WTC11 (cell line): ENCODE measurements around the gene SLC38A10. TPM values are rescaled to one million over a fixed set of nuclear protein-coding genes. Genes with fewer than 3 reads are reported as not detected.

Source experiments
- ATAC-seq: fragments of 200-7000 bp; cut with Tn5 transposase; 2 replicates; pipeline ENCODE4 v1.10.0; 2021; ENCODE audit warnings: mild to moderate bottlenecking, moderate library complexity
- CTCF ChIA-PET: fragments of 300-600 bp; sonication (Branson Sonifier 250); formaldehyde crosslinking; loops from one replicate; lab custom pipeline; 2021; ENCODE audit warnings: antibody characterized with exemption; lab: Charles Lee
- POLR2A ChIA-PET: fragments of 350-600 bp; sonication (Branson Sonifier 250); formaldehyde crosslinking; loops from one replicate; lab custom pipeline; 2021; ENCODE audit warnings: antibody characterized with exemption; lab: Charles Lee
- DNase-seq: peaks from one replicate; pipeline ENCODE4 v3.0.0; 2021; ENCODE audit warnings: low spot score
- H3K27ac Mint-ChIP-seq: 2 replicates; pipeline ENCODE4 v1.8.0; 2021; ENCODE audit warnings: mixed read lengths
- H3K27me3 Mint-ChIP-seq: 2 replicates; pipeline ENCODE4 v1.8.0; 2021; ENCODE audit warnings: low read depth, mild to moderate bottlenecking, moderate library complexity, mixed read lengths
- H3K36me3 Mint-ChIP-seq: 2 replicates; pipeline ENCODE4 v1.8.0; 2021; ENCODE audit warnings: mixed read lengths
- H3K4me1 Mint-ChIP-seq: 2 replicates; pipeline ENCODE4 v1.8.0; 2022; ENCODE audit warnings: mixed read lengths
- H3K4me3 Mint-ChIP-seq: 2 replicates; pipeline ENCODE4 v1.8.0; 2021; ENCODE audit warnings: mild to moderate bottlenecking, moderate library complexity, mixed read lengths
- H3K9me3 Mint-ChIP-seq: 2 replicates; pipeline ENCODE4 v1.8.0; 2021; ENCODE audit warnings: mixed read lengths
- ATF1 ChIP-seq: sonication (generic); formaldehyde crosslinking; IDR thresholded peaks from 2 replicates; pipeline ENCODE4 v1.8.1; 2023; ENCODE audit warnings: mild to moderate bottlenecking, moderate library complexity, missing genetic modification reagents
- CBFB ChIP-seq: sonication (generic); formaldehyde crosslinking; IDR thresholded peaks from 2 replicates; pipeline ENCODE4 v1.8.1; 2022; ENCODE audit warnings: mild to moderate bottlenecking, low read depth, missing genetic modification reagents
- E2F5 ChIP-seq: sonication (generic); formaldehyde crosslinking; IDR thresholded peaks from 2 replicates; pipeline ENCODE4 v1.8.1; 2022; ENCODE audit warnings: mild to moderate bottlenecking, moderate library complexity, missing genetic modification reagents
- ERG ChIP-seq: fragments of 250-450 bp; sonication (Bioruptor Pico); IDR thresholded peaks from 2 replicates; pipeline ENCODE4 v1.8.0; 2021; ENCODE audit warnings: mild to moderate bottlenecking
- ESRRA ChIP-seq: sonication (generic); formaldehyde crosslinking; IDR thresholded peaks from 2 replicates; pipeline ENCODE4 v1.8.1; 2022; ENCODE audit warnings: mild to moderate bottlenecking, missing genetic modification reagents, borderline replicate concordance
- GABPB1 ChIP-seq: sonication (generic); formaldehyde crosslinking; IDR thresholded peaks from 2 replicates; pipeline ENCODE4 v1.8.1; 2023; ENCODE audit warnings: mild to moderate bottlenecking, missing genetic modification reagents
- GTF2I ChIP-seq: fragments of 250-450 bp; sonication (Bioruptor Pico); conservative IDR thresholded peaks from 2 replicates; pipeline ENCODE4 v1.4.0; 2021; ENCODE audit warnings: mild to moderate bottlenecking
- HMGA2 ChIP-seq: fragments of 250-450 bp; sonication (Bioruptor Pico); IDR thresholded peaks from 2 replicates; pipeline ENCODE4 v1.4.0; 2021; ENCODE audit warnings: mild to moderate bottlenecking, moderate library complexity
- IRF1 ChIP-seq: sonication (generic); formaldehyde crosslinking; IDR thresholded peaks from 2 replicates; pipeline ENCODE4 v1.8.0; 2023; ENCODE audit warnings: missing genetic modification reagents
- NR1H2 ChIP-seq: sonication (generic); formaldehyde crosslinking; IDR thresholded peaks from 2 replicates; pipeline ENCODE4 v1.9.0; 2021; ENCODE audit warnings: mild to moderate bottlenecking, moderate library complexity, missing genetic modification reagents
- PRDM15 ChIP-seq: sonication (generic); formaldehyde crosslinking; IDR thresholded peaks from 2 replicates; pipeline ENCODE4 v1.8.0; 2022; ENCODE audit warnings: missing genetic modification reagents
- RELA ChIP-seq: sonication (generic); formaldehyde crosslinking; IDR thresholded peaks from 2 replicates; pipeline ENCODE4 v1.8.1; 2022; ENCODE audit warnings: missing genetic modification reagents, mild to moderate bottlenecking, borderline replicate concordance
- STAT6 ChIP-seq: sonication (generic); formaldehyde crosslinking; conservative IDR thresholded peaks from 2 replicates; pipeline ENCODE4 v1.8.1; 2023; ENCODE audit warnings: mild to moderate bottlenecking, low read depth, missing genetic modification reagents, moderate library complexity
- USF1 ChIP-seq: sonication (generic); formaldehyde crosslinking; IDR thresholded peaks from 2 replicates; pipeline ENCODE4 v1.8.0; 2022; ENCODE audit warnings: mild to moderate bottlenecking, missing genetic modification reagents
- ZNF138 ChIP-seq: sonication (generic); formaldehyde crosslinking; conservative IDR thresholded peaks from 2 replicates; pipeline ENCODE4 v1.8.1; 2022; ENCODE audit warnings: mild to moderate bottlenecking, moderate library complexity, missing genetic modification reagents
- ZNF232 ChIP-seq: sonication (generic); formaldehyde crosslinking; IDR thresholded peaks from 2 replicates; pipeline ENCODE4 v1.8.0; 2022; ENCODE audit warnings: mild to moderate bottlenecking, missing genetic modification reagents
- ZNF263 ChIP-seq: sonication (generic); formaldehyde crosslinking; IDR thresholded peaks from 2 replicates; pipeline ENCODE4 v1.8.1; 2022; ENCODE audit warnings: low read depth, mild to moderate bottlenecking, moderate library complexity, missing genetic modification reagents
- ZNF396 ChIP-seq: fragments of 250-450 bp; sonication (Bioruptor Pico); IDR thresholded peaks from 2 replicates; pipeline ENCODE4 v1.8.0; 2021; ENCODE audit warnings: mild to moderate bottlenecking, moderate library complexity, borderline replicate concordance
- ZNF416 ChIP-seq: fragments of 250-450 bp; sonication (Bioruptor Pico); IDR thresholded peaks from 2 replicates; pipeline ENCODE4 v1.9.0; 2021; ENCODE audit warnings: mild to moderate bottlenecking, inconsistent platforms
- total RNA-seq: library from RNA; stranded (reverse); gene quantifications from 3 replicates; pipeline ENCODE4 v1.2.3, GENCODE V29; 2021

SLC38A10 gene
- total RNA-seq, 1 experiment from 2014 or later = 47.0 TPM

- Mint-ChIP-seq H3K9me3 (no peaks in the 10 kb centered on the region), H3K27ac (0 out of 2 replicates have a peak overlapping the region, but pooled peaks have one; percentile 20), H3K36me3 (no peaks in the 10 kb centered on the region), H3K27me3 (peaks cover 46% of the 10 kb centered on the region), H3K4me3 (peak overlapping the region; percentile 35), H3K4me1 (peaks cover 29% of the 10 kb centered on the region)
- ATAC-seq (no peak), DNase-seq (no peak)
- TF ChIP-seq HMGA2 (CRISPR knock-in tag) = no peak
- POLR2A ChIA-PET = interaction anchor here (0.6 kb wide), 1 partner anchor 170 kb away, joined by 4 read pairs; no protein-coding TSS in a partner anchor
- CTCF ChIA-PET = interaction anchor here (0.8 to 3.3 kb wide), 3 partner anchors 47 to 102 kb away, joined by 3 to 19 read pairs (median 3); no protein-coding TSS in a partner anchor
These were observed 43.4 kb upstream of the SLC38A10 start for GRCh38 chr17:81338274-81339190.

- Mint-ChIP-seq H3K4me1 (peaks cover 23% of the 10 kb centered on the region), H3K27ac (no peak overlapping the region), H3K4me3 (no peak overlapping the region), H3K9me3 (no peaks in the 10 kb centered on the region), H3K27me3 (peaks cover 36% of the 10 kb centered on the region), H3K36me3 (no peaks in the 10 kb centered on the region)
- ATAC-seq (peak; percentile 20), DNase-seq (peak; percentile 65)
- ChIA-PET CTCF (interaction anchor here (3.2 kb wide), 1 partner anchor 28 kb away, joined by 14 read pairs; no protein-coding TSS in a partner anchor), POLR2A (no interaction called here)
- TF ChIP-seq ATF1 (CRISPR knock-in tag) = no peak
- TF ChIP-seq STAT6 (CRISPR knock-in tag) = no peak
- no peak for TF ChIP-seq IRF1 (CRISPR knock-in tag)
- TF ChIP-seq RELA = no peak
- TF ChIP-seq CBFB (CRISPR knock-in tag) = no peak
- TF ChIP-seq GABPB1 = no peak
- no peak for TF ChIP-seq ZNF416 (CRISPR knock-in tag)
- no peak for TF ChIP-seq GTF2I (CRISPR knock-in tag)
- TF ChIP-seq PRDM15 (CRISPR knock-in tag) = no peak
- TF ChIP-seq ZNF396 = no peak
These were observed 42.4 kb upstream of the SLC38A10 start for GRCh38 chr17:81337476-81337879.

- no peak for DNase-seq
- H3K27me3 Mint-ChIP-seq = peaks cover 30% of the 10 kb centered on the region
- no peaks in the 10 kb centered on the region for H3K36me3 Mint-ChIP-seq
- CTCF ChIA-PET = interaction anchor here (1.4 to 3.2 kb wide), 2 partner anchors 27 to 45 kb away, joined by 4 to 14 read pairs; no protein-coding TSS in a partner anchor
- no peak for ATAC-seq
- POLR2A ChIA-PET = no interaction called here
- H3K9me3 Mint-ChIP-seq = no peaks in the 10 kb centered on the region
- peaks cover 19% of the 10 kb centered on the region for H3K4me1 Mint-ChIP-seq
- no peak overlapping the region for H3K27ac Mint-ChIP-seq
- H3K4me3 Mint-ChIP-seq = no peak overlapping the region
- no peak for TF ChIP-seq ZNF416 (CRISPR knock-in tag)
- TF ChIP-seq ZNF138 (CRISPR knock-in tag) = no peak
- TF ChIP-seq ZNF263 (CRISPR knock-in tag) = no peak
- TF ChIP-seq ESRRA (CRISPR knock-in tag) = no peak
- TF ChIP-seq E2F5 = no peak
- TF ChIP-seq ATF1 (CRISPR knock-in tag) = no peak
- no peak for TF ChIP-seq ZNF232
- no peak for TF ChIP-seq GTF2I (CRISPR knock-in tag)
- no peak for TF ChIP-seq USF1 (CRISPR knock-in tag)
- TF ChIP-seq NR1H2 (CRISPR knock-in tag) = no peak
- no peak for TF ChIP-seq ERG (CRISPR knock-in tag)
These were observed 41.8 kb upstream of the SLC38A10 start for GRCh38 chr17:81336930-81337325.
